Stimulated activated CD4-positive, alpha-beta T cell treated with anti-CD3 and anti-CD28 coated beads, Interleukin-4, amount 100 ng/mL, for 48 hours (primary cell): Measurements from ENCODE around the gene DEFB128.
"Not testable (repeated sequence)": the region's sequence is repeated elsewhere in the genome, so short reads cannot be mapped to it uniquely, and the experiment has no call there.

Source experiments
- DNase-seq, 2 donors: peaks; one replicate each; pipeline ENCODE4 v3.0.0-alpha.2; 2020; ENCODE audit warnings: low read depth in 2 of 2

DEFB128 gene

DNA sequence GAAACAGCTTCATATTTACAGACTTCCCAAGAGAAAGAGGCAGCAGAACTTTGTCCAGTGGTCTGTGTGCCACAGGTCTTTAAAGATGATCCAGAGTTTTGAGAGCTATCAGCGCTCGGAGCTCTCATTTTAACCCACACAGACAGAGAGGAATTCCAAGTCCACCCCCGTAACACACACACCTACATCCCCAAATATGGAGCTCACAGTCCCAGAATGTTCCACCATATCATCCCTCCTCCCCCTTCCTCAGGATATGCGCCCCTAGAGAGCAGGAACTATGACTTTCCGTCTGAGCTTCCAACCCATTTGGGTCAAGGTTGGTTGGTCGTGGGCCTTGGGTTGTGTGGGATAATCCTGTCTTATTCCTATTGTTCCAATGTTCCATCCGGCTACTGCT is at the start of gene DEFB128:
Gene DEFB128 (minus strand): TSS at position 101 of the 400 bp plus-strand sequence. CDS start 88 bp downstream, at position 13.
- no peak for DNase-seq

DNA sequence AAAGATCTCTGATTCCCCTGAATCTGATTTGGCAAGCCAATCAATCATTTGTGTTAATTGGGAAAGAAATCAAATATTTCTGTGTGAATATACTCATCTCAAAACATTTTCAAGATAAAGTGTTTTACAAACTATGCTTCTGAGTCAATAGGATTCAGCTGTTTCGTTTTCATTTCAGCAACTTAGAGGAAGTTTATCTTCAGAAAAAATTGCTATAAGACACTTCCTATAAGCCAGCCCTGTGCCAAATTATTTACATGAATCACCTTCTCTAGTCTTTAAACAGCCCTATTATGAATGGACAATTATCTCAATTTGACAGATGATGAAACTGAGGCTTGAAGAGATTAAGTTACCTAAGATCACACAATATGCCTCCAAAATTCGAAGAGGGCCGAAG is 48.4 kb upstream of the DEFB128 start:
- no peak for DNase-seq

DNA sequence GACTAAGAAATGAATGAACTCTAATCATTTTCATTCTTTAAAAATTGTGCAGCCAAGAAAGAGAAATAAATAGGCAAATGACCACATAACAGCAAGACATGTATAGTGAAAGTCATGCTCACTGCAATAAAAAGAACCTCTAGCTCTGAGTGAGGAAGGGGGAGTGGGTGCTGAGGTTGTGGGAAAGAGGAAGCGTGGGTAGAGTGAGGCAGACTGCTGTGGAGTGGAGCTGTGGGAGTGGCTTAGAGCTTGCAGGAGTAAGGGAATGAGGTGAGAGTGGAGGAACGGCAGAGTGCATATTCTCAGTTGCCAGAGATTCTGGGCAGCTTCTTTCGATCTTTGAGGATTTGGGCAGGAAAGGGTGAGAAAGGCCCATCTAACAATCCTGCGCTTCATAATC is 48.0 kb upstream of the DEFB128 start:
- peak; percentile 7 to 20 for DNase-seq

DNA sequence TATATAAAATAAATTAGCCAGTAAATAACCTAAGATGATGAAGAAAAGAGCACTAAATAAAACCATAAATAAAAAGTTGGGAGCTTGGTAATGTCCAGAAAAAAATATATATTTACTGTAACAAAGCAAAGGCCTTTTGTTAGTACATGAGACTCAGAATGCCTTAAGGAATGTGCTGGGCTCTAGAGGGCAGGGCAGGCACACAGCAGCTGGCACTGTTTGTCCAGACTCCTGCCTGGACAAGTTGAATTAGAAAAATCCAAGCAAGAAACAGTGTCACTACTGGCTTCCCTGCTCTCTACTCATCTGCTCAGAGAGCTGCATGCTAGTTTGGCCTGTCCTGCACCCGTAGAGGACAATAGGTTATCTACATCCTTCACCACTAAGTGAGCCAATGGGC is 46.4 kb upstream of the DEFB128 start:
- DNase-seq, result no peak

DNA sequence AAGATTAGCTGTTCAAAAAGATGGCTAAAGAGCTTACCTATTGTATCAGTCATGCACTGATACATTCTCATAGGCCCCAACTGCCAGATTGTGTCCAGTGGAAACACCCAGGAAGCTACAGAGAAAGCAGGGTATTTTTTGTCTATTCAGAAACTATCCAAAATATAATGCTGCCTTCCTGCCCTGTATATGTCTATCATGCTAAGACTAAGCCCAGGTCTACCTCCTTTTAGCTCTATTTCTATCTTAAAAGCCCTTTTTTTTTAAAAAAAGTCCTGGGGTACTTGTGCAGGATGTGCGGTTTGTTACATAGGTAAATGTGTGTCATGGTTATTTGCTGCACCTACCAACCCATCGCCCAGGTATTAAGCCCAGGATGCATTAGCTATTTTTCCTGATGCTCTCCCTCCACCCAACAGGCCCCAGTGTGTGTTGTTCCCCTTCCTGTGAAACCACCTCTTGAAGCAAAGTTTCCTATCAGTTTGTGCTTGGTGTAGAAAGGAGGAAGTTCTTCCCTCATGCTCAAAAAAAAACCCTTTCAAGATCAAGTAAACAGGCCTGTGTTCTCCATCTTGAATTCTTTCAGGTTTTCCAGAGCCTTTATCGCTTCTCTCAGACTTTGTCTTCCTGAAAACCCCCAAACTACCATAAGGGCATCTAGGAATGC is 38.1 kb upstream of the DEFB128 start:
- no peak for DNase-seq

DNA sequence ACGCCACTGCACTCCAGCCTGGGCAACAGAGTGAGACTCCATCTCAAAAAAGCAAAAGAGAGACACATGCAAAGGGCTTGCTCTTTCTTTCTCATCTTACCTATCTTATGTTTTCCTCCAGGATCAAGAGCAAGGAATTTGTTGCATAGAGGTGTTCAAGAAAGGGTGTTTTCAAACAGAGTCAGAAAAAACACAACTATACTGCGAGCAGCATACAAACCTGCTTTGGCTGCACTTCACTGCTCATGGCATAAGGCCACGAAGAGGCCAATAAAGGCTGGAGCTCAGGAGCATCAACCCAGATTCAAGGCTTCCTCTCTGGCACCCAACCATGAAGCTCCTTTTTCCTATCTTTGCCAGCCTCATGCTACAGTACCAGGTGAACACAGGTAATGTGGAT is 37.4 kb upstream of the DEFB128 start, which contains the start of gene DEFB129:
Gene DEFB129 (plus strand): TSS at position 301 of the 400 bp plus-strand sequence. CDS start 31 bp downstream, at position 332.
- no peak for DNase-seq

DNA sequence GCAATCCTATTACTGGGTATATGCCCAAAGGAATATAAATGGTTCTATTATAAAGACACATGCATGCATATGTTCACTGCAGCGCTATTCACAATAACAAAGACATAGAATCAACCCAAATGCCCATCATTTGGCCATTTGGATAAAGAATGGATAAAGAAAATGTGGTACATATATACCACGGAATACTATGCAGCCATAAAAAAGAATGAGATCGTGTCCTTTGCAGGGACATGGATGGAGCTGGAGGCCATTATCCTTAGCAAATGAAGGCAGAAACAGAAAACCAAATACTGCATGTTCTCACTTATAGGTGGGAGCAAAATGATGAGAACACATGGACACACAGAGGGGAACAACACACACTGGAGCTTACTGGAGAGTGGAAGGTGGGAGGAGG is 36.4 kb upstream of the DEFB128 start:
- DNase-seq, result not testable (repeated sequence)

DNA sequence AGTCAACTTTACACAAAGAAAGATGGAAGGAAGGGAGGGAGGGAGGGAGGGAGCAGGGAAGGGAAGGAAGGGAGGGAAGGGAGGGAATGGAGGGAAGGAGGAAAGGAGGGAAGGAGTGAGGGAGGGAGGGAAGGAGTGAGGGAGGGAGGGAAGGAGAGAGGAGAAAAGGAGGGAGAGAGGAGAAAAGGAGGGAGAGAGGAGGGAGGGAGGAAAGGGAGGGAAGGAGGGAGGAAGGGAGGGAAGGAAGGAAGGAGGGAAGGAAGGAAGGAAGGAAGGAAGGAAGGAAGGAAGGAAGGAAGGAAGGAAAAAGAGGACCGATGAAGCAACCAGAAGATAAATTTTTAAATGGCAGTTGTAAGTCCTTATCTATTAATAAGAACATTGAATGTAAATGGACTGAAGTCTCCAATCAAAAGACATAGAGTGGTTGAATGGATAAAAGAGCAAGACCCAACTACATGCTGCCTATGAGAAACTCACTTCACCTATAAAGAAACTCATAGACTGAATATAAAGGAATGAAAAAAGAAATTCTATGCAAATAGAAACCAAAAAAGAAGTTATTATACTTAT is 31.8 kb upstream of the DEFB128 start:
- DNase-seq, result no peak

DNA sequence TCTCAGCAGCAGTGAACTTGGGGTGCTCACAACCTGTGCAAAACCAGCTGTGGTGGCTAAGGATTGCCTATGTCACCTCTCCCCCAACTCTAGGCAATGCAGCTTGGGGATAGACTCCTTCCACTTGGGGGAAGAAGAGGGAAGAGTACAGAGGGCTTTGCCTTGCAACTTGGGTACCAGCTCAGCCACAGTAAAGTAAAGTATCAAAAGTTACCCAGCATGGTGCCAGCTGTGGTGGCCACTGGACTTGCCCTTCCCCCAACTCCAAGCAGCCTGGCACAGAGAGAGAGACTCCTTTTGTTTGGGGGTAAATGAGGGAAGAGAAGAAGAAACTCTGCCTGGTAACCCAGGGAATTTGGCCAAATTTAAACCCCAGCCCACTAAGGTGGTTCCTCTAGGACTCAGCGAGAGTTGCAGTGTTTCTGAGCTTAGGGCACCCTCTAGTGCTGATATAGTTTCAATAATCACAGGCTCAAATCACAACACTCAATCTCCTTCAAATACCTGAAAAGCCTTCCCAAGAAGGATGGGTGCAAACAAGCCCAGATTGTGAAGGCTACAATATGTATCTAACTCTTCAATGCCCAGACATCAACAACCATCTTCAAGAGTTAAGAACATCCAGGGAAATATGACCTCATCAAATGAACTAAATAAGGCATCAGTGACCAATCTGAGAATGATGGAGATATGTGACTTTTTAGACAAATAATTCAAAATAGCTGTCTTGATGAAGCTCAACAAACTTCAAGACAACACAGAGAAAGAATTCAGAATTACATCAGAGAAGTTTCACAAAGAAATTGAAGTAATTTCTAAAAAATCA is 30.0 kb upstream of the DEFB128 start:
- DNase-seq, result no peak

DNA sequence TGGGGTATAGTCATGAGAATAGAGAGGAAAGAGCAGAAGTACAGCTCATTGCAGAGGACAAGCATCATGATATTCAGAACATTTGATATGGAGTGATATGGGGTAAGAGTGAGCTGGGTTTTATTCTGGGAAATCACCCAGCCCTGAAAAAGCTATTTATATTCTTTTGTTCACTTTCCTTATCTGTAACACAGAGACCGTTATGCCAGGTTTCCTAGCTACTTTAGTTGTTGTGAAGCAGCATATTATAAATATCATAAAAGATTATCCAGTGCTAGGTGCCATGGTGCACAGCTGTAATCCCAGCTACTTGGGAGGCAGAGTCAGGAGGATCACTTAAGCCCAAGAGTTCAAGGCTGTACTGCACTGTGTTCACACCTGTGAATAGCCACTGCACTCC is 27.8 kb upstream of the DEFB128 start:
- DNase-seq, result no peak

DNA sequence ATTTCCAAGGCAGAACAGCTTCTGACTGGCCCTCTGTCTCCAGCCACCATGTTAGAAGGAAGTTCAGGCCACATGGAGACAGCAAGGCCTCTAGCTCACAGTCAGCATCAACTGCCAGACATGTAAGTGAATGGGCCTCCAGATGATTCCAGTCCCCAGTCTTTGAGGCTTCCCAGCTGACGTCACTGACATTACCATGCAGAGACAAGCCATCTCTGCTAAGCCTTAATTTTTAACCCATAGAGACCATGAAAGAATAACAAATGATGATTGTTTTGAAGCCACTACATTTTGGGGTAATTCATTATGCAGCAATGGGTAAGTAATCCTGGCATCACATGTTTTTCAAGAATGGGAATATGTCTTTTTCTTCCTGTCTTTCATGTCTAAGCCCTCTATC is 26.3 kb upstream of the DEFB128 start:
- DNase-seq, result no peak

DNA sequence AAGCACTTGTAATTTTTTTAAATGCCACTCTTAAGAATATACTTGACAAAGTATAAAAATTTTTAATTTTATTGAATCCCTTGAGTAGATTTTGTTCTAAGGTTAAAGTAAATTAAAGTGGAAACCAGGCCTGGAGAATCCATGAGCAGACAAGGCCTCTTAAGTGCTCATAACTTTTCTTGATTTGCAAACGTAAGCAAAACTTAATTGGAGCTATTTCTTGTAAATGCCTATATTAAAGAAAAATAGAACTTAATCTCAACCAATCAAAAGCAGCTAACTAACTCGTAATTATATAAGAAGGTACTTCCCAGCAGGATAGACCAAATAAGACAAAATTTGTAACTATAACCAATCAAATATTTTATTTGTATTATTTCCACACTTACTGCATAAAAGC is 24.9 kb upstream of the DEFB128 start:
- DNase-seq, result no peak

DNA sequence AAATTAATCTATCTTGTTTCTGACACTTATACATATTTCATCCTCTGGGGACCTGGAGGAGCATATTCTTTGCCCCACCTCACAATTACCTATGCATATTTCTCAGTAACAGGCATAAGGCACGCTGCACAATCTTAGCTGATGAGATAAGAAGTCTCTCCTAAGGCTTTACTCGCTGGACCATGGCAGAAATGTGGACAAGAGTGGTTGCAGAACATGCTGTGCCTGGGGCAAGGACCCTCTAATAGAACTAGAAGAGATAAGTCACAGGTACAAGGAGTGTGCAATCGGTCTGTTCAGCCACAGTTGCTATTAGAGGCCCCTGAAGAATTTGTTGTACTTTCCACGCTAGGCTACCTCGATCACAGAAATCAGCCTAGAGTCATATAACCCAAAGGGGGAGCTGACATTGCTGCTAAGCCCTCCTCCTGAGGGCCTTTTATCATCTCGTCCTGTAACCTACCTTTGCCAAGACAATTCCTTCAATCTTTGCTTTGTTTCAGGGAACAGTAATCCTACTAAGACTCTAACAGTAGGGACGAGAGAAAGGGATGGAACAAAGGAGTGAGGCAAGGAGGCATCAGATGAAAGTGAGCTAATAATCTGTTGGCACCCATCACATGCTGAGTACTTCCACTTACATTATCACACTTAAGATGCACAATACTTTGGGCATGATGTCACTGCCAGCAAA is 21.4 kb upstream of the DEFB128 start:
- DNase-seq, result no peak

DNA sequence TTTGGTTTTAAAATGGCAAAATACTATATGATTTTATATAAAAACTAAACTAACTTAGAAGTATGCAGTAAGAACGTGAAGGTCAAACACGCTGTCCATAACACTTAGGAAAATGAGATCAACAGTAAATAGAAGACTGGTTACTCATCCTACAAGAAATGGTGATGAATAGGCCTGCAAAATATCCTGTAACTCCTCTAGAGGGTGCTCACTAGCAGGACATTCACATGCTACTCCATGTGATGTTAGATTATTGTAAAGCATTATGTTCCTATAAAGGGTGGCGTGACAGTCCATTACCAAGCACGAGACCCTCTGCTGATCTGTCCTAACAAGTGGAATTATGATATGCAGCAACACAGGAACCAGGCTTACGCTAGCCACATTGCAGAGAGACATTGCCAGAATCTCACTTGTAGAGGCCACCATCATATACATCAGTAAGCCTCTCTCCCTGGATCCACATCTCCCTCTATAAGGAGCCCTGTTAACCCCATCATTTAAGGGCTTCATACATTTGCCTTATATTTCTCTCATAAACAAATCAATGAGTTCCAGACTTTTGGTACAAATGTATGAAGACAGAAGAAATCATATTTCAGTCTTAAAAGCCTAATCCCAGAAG is 19.5 kb upstream of the DEFB128 start:
- peak in 1 of 2 donors; percentile 7 for DNase-seq

DNA sequence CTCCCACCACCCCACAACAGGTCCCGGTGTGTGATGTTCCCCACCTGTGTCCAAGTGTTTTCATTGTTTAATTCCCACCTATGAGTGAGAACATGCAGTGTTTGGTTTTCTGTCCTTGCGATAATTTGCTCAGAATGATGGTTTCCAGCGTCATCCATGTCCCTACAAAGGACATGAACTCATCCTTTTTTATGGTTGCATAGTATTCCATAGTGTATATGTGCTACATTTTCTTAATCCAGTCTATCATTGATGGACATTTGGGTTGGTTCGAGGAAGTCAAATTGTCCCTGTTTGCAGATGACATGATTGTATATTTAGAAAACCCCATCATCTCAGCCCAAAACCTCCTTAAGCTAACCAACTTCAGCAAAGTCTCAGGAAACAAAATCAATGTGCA is 14.1 kb upstream of the DEFB128 start:
- not testable (repeated sequence) for DNase-seq

DNA sequence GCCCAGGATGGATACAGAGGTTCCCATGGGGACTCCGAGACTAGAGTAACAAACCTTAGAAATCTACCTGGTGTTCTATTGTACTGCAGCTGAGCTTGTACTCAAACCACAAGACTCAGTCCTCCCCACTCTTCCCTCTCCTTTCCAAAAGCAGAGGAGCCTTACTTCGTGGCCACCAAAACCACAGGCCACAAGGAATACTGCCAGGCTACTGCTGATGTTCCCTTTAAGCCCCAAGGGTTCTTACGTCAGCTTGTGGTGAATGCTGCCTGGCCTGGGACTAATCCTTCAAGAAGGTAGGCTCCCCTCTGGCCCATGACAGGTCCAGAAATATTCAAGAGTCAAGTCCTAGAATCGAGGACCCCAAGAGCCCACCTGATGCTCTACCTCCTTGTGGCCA is 10.5 kb upstream of the DEFB128 start:
- no peak for DNase-seq

DNA sequence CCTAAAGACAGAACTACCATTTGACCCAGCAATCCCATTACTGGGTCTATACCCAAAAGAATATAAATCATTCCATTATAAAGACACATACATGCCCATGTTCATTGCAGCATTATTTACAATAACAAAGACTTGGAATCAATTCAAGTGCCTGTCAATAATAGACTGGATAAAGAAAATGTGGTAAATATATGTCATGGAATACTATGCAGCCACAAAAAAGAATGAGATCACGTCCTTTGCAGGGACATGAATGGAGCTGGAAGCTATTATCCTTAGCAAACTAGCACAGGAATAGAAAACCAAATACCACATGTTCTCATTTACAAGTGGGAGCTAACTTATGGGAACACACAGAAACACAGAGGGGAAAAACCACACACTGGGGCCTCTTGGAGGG is 8.7 kb upstream of the DEFB128 start:
- no peak for DNase-seq

DNA sequence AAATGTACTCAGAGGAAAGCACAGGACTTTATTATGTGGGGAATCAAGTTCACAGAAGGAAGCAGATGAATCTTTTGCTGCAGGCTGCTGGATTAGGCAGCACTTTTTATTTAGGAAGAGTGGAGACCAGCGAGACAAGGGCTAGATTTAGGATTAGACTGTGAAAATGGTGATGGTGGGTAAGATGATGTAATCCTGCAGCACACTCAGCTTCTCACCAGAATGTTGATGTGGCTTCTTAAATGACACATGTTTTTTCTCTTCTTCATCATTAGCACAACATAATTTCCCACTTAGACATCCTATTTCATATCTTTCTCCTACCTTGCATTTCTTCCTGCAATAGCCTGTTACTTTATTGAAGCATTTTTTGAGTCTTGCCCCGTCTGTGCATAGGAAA is 1.8 kb downstream of the DEFB128 start:
- no peak for DNase-seq

DNA sequence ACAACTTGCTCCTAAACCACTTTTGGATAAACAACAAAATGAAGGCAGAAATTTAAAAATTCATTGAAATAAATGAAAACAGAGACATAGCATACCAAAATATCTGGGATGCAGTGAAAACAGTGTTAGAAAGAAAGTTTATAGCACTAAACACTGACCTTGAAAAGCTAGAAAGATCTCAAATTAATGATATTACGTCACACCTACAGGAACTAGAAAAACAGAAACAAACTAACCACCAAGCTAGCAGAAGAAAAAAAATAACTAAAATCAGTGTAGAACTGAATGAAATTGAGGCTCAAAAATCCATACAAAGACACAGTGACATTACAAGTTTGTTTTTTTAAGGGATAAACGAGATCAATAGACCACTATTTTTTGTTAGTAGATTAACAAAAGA is 5.2 kb downstream of the DEFB128 start:
- DNase-seq, result no peak

DNA sequence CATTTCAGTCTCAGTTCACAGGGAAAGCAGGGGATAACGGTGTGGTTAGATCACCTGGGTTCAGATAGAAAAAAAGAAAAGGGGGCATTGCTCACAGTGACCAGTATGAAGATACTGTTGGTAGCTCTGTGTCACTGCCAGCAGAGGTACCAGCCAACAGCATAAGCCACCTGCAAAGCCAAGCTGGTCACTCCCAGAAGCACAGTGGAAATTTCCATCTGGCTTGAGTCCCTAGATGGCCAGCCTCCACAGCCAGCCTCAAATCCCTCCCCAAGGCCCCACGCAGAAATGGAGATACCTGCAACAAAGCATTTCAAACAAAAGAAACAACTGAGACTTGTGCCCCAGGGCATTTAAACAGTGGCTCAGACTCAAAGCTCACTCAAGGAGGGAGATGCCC is 20.6 kb downstream of the DEFB128 start:
- no peak for DNase-seq

DNA sequence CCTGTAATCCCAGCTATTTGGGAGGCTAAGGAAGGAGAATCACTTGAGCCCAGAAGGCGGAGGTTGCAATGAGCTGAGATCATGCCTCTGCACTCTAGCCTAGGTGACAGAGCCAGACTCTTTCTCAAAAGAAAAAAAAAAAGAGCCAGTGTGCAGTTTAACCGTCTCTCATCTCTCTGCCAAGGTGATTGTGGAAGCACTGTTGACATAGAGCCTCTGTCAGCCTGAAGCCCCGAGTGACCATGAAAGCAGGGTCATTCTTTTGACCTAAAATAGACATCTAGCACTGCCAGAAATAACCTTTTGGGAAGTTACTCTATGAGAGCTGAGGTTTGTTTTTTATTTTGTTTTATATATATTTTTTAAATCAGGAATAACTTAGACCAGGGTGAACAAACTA is 24.9 kb downstream of the DEFB128 start:
- no peak for DNase-seq

DNA sequence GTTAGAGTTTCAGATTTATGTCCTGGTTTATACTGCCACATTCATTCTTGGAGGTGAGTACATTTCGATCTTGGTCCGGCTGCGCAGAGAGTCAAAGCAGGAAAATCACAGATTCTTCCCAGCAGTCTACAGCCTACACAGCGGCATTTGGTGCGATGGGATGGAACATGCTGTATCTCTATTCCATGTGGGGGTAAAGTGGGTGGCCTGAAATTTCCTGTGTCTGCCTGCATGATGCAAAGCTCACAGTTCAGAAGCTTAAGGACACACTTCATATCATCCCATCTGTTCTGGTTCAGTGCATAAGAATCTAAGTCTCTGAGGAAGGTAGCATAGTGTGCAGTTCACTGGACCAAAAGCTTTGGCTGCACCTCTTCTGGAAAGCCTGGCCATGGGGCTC is 32.4 kb downstream of the DEFB128 start, which contains the start of gene DEFB127:
Gene DEFB127 (plus strand): TSS at position 301 of the 400 bp plus-strand sequence. CDS start 91 bp downstream, at position 392.
- DNase-seq, result no peak
